ENCODE measurements around the gene PSMG1. TPM values are rescaled to one million over a fixed set of nuclear protein-coding genes. Genes with fewer than 3 reads are reported as not detected.

The PSMG1 gene
- total RNA-seq, 1 experiment from 2014 or later: 78.8 TPM

GRCh38 chr21:39153373-39153772, 29.9 kb downstream of the PSMG1 start:
- no peak overlapping the region for H4K8ac ChIP-seq (replicated peaks; ENCODE audit: insufficient read length, low read depth, low read length)
- H3K27ac ChIP-seq (ENCODE audit: insufficient read length, low read depth, low read length): no peak overlapping the region
- no peaks in the 10 kb centered on the region for H3K79me2 ChIP-seq (ENCODE audit: insufficient read depth, low read length)
- H2BK5ac ChIP-seq (ENCODE audit: insufficient read length, low read length): no peak overlapping the region
- H4K91ac ChIP-seq (ENCODE audit: insufficient read length, low read depth, low read length): no peak overlapping the region
- no peak overlapping the region for H2BK12ac ChIP-seq (ENCODE audit: insufficient read length, low read depth, low read length)
- no peak overlapping the region for H2BK15ac ChIP-seq (ENCODE audit: low read depth, low read length)
- no peaks in the 10 kb centered on the region for H3K9me3 ChIP-seq (ENCODE audit: control insufficient read depth, low read depth, low read length)
- H2AK5ac ChIP-seq (ENCODE audit: insufficient read length, low read length): no peak overlapping the region
- H3K23me2 ChIP-seq (ENCODE audit: insufficient read length, low read depth, low read length, poor library complexity, severe bottlenecking): no peaks in the 10 kb centered on the region
- Mint-ChIP-seq H3K9me3 (peaks cover 9 to 15% of the 10 kb centered on the region in 2 experiments), H3K27me3 (ENCODE audit: low read depth) (no peaks in the 10 kb centered on the region; the same call in 1 of the 2 replicates), H3K36me3 (ENCODE audit: insufficient read depth in 1 of 3, low read depth in 3 of 3) (peaks cover 3 to 10% (median 4%) of the 10 kb centered on the region in 3 experiments; a peak in 5 of 7 replicates), H3K4me1 (no peaks in the 10 kb centered on the region), H3K27ac (no peak overlapping the region), H3K4me3 (no peak overlapping the region)
- WGBS (ENCODE audit: extremely low coverage, insufficient read length, low lambda C conversion rate): no CpG with 5 or more reads among the region's 2 CpGs
- H3K18ac ChIP-seq (ENCODE audit: insufficient read length, low read depth, low read length): no peak overlapping the region
- no peak overlapping the region for H3T11ph ChIP-seq (ENCODE audit: low read length)
- H3K23ac ChIP-seq (ENCODE audit: insufficient read length, low read depth, low read length): no peak overlapping the region
- H3K14ac ChIP-seq (ENCODE audit: insufficient read depth, low read length): no peak overlapping the region
- no peak overlapping the region for H2AFZ ChIP-seq (ENCODE audit: low read length)
- no peak for DNase-seq
- H2BK120ac ChIP-seq (ENCODE audit: low read depth, low read length, poor library complexity, severe bottlenecking): no peak overlapping the region
- no peak overlapping the region for H3K9ac ChIP-seq (ENCODE audit: extremely low read depth, insufficient read length, low read length)
- no peak overlapping the region for H2BK20ac ChIP-seq (ENCODE audit: low read depth, low read length, poor library complexity, severe bottlenecking)
- no peaks in the 10 kb centered on the region for H4K20me1 ChIP-seq (ENCODE audit: control insufficient read depth, insufficient read depth, insufficient read length)
- TF ChIP-seq, protein P1, sequence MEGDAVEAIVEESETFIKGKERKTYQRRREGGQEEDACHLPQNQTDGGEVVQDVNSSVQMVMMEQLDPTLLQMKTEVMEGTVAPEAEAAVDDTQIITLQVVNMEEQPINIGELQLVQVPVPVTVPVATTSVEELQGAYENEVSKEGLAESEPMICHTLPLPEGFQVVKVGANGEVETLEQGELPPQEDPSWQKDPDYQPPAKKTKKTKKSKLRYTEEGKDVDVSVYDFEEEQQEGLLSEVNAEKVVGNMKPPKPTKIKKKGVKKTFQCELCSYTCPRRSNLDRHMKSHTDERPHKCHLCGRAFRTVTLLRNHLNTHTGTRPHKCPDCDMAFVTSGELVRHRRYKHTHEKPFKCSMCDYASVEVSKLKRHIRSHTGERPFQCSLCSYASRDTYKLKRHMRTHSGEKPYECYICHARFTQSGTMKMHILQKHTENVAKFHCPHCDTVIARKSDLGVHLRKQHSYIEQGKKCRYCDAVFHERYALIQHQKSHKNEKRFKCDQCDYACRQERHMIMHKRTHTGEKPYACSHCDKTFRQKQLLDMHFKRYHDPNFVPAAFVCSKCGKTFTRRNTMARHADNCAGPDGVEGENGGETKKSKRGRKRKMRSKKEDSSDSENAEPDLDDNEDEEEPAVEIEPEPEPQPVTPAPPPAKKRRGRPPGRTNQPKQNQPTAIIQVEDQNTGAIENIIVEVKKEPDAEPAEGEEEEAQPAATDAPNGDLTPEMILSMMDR (conservative IDR thresholded peaks at IDR 0.05): peak; percentile 72
- no peak overlapping the region for H3K56ac ChIP-seq (ENCODE audit: insufficient read length, low read depth, low read length)
- no peak overlapping the region for H4K5ac ChIP-seq (ENCODE audit: insufficient read length, low read depth, low read length)
- H3K4ac ChIP-seq (ENCODE audit: low read depth, low read length): no peak overlapping the region
- no peak overlapping the region for H3K4me2 ChIP-seq (ENCODE audit: insufficient read depth, insufficient read length, low read length)
- no peaks in the 10 kb centered on the region for H3K79me1 ChIP-seq (ENCODE audit: insufficient read depth, low read depth, low read length, poor library complexity, severe bottlenecking)
- no peaks in the 10 kb centered on the region for H3K4me1 ChIP-seq (ENCODE audit: insufficient read depth, low read length)
- no peaks in the 10 kb centered on the region for H3K27me3 ChIP-seq (ENCODE audit: insufficient read depth, low read length)

Data from H9 (cell line).